GM12878 (cell line): ENCODE results near the gene ATP6V0A1. TPM values are rescaled to one million over a fixed set of nuclear protein-coding genes. Genes with fewer than 3 reads are reported as not detected.

Experiments used
- BMI1 ChIP-seq: fragments of 450-650 bp; IDR thresholded peaks from 2 replicates; pipeline ENCODE4 v1.6.1; 2016; ENCODE audit warnings: mild to moderate bottlenecking, moderate library complexity, borderline replicate concordance
- CREM ChIP-seq: IDR thresholded peaks from 2 replicates; pipeline ENCODE4 v1.6.1; 2014; ENCODE audit warnings: antibody characterized with exemption, low read depth
- CUX1 ChIP-seq: IDR thresholded peaks from 2 replicates; pipeline ENCODE4 v1.6.1; 2012; ENCODE audit warnings: improper control_type of control experiment, low read depth, low read length; ENCODE audit not compliant: insufficient replicate concordance
- ETV6 ChIP-seq, 2 experiments: fragments of 450-650 bp in 1 of 2; IDR thresholded peaks in 1 of 2; conservative IDR thresholded peaks in 1 of 2; 2 replicates each; pipeline ENCODE4 v1.6.1; 2014; ENCODE audit warnings: antibody characterized with exemption in 1 of 2, borderline replicate concordance in 1 of 2, low read depth in 1 of 2, mild to moderate bottlenecking in 1 of 2, moderate library complexity in 1 of 2
- IRF4 ChIP-seq: IDR thresholded peaks from 2 replicates; pipeline ENCODE4 v1.6.1; 2011; ENCODE audit warnings: low read depth, low read length
- IRF5 ChIP-seq: fragments of 450-650 bp; IDR thresholded peaks from 2 replicates; pipeline ENCODE4 v1.6.1; 2017; ENCODE audit warnings: borderline replicate concordance
- MEF2B ChIP-seq: fragments of 450-650 bp; IDR thresholded peaks from 2 replicates; pipeline ENCODE4 v1.6.1; 2018; ENCODE audit warnings: mild to moderate bottlenecking, moderate library complexity; ENCODE audit not compliant: partially characterized antibody, poor library complexity, severe bottlenecking
- NFYB ChIP-seq: IDR thresholded peaks from 2 replicates; pipeline ENCODE4 v1.6.1; 2011; ENCODE audit warnings: low read depth, mild to moderate bottlenecking, low read length, improper control_type of control experiment, moderate library complexity; ENCODE audit not compliant: insufficient read depth
- POLR2AphosphoS5 ChIP-seq: IDR thresholded peaks from 2 replicates; pipeline ENCODE4 v1.6.1; 2011; ENCODE audit warnings: mild to moderate bottlenecking, low read length, inconsistent platforms
- RBBP5 ChIP-seq: fragments of 200-600 bp; sonication (generic); conservative IDR thresholded peaks from 2 replicates; pipeline ENCODE4 v1.6.1; 2016
- RELA ChIP-seq: fragments of 450-650 bp; IDR thresholded peaks from 2 replicates; pipeline ENCODE4 v1.8.0; 2014; ENCODE audit warnings: borderline replicate concordance; ENCODE audit not compliant: partially characterized antibody
- RUNX3 ChIP-seq: IDR thresholded peaks from 2 replicates; pipeline ENCODE4 v1.6.1; 2012; ENCODE audit warnings: low read length, inconsistent platforms
- SUPT20H ChIP-seq: IDR thresholded peaks from 2 replicates; pipeline ENCODE4 v1.6.1; 2011; ENCODE audit warnings: low read depth, mild to moderate bottlenecking, low read length, moderate library complexity, borderline replicate concordance; ENCODE audit not compliant: control insufficient read depth
- TCF12 ChIP-seq: IDR thresholded peaks from 2 replicates; pipeline ENCODE4 v1.6.1; 2011; ENCODE audit warnings: low read depth, mild to moderate bottlenecking, low read length
- ZNF217 ChIP-seq: fragments of 450-650 bp; IDR thresholded peaks from 2 replicates; pipeline ENCODE4 v1.6.1; 2017; ENCODE audit warnings: antibody characterized with exemption, mild to moderate bottlenecking
- ZZZ3 ChIP-seq: IDR thresholded peaks from 2 replicates; pipeline ENCODE4 v1.6.1; 2011; ENCODE audit warnings: low read depth; ENCODE audit not compliant: control insufficient read depth, insufficient read length
- polyA plus RNA-seq, 11 experiments: library from polyadenylated mRNA; depleted of rRNA in 4 of 11; unstranded in 6 of 11; stranded (reverse) in 5 of 11; fragments of >200 nt; fragmentation: Nextera tagmentation in 4 of 11; fragmentation: Illumina TruSeq in 1 of 11; extraction: Ambion mirVana in 4 of 11; extraction: Trizol in 1 of 11; gene quantifications; 1 replicate in 1 of 11; 2 replicates in 10 of 11; pipeline versions ENCODE4 v1.2.1 to v1.2.3, GENCODE V29; 2011 to 2016; ENCODE audit warnings: inconsistent platforms in 2 of 11, missing spikeins in 2 of 11, low read depth in 1 of 11
- total RNA-seq, 4 experiments: library from RNA; depleted of rRNA in 3 of 4; stranded (reverse); fragments of >200 nt in 3 of 4; fragmentation: Illumina TruSeq in 1 of 4; extraction: Trizol in 1 of 4; gene quantifications; 2 replicates each; pipeline versions ENCODE4 v1.2.1 to v1.2.3, GENCODE V29; 2013 to 2021
- TF ChIP-seq, protein P1 (sequence below): IDR thresholded peaks from 2 replicates; pipeline ENCODE4 v1.6.1; 2011; ENCODE audit warnings: low read depth, low read length, improper control_type of control experiment, borderline replicate concordance
- TF ChIP-seq, protein P2 (sequence below): fragments of 450-650 bp; IDR thresholded peaks from 2 replicates; pipeline ENCODE4 v1.6.1; 2017; ENCODE audit warnings: mild to moderate bottlenecking, moderate library complexity

The ATP6V0A1 gene
- total and polyA plus RNA-seq, 10 of the 15 experiments (the other 5 are each of a cell fraction or from before 2014, with no cell fraction given), result 3.0 to 76.6 (median 30.9) TPM

DNA sequence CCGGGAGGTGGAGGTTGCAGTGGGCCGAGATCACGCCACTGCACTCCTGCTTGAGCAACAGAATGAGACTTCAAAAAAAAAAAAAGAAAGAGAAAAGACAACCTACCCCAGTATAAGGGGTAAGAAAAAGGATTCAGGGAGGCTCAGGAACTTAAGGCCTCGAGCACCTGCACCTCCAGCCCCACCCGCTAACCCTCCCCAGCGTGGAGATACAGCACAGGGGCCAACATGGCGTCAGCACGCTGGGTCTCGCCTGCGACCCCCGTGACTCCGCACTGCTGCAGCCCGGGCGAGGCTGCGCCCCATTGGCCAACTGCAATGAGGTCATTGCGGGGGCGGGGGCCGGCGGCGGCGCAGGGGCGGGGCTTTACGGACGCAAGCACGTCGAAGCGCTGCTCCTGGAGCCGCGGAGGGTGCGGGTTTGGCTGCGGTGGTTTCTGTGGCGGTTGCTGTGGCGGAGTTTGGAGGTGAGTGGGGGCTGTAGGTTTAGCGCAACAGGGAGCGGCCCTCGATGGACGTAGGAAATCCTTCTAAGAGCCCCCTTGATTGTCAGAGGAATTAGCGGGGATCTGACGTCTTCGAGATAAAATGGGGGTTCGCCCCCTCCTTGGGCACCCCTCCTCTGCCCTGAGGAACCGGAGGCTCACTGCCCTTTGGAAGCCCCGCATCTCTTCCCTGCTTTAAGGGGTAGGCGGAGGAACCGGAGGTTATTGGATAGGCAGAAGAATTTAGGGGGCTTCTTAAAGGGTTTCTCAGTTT lies at the start of gene ATP6V0A1 (continued):
- no peak for TF ChIP-seq CUX1
- no peak for TF ChIP-seq NFYB
- peak; percentile 33 for TF ChIP-seq MEF2B
- TF ChIP-seq RELA, result no peak
- TF ChIP-seq, protein P1, sequence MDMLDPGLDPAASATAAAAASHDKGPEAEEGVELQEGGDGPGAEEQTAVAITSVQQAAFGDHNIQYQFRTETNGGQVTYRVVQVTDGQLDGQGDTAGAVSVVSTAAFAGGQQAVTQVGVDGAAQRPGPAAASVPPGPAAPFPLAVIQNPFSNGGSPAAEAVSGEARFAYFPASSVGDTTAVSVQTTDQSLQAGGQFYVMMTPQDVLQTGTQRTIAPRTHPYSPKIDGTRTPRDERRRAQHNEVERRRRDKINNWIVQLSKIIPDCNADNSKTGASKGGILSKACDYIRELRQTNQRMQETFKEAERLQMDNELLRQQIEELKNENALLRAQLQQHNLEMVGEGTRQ, result no peak
- TF ChIP-seq IRF5, result peak; percentile 91
- peak; percentile 71 for TF ChIP-seq POLR2AphosphoS5
- no peak for TF ChIP-seq ETV6 (conservative IDR thresholded peaks at IDR 0.05 in 1 of 2, IDR thresholded peaks at IDR 0.05 in 1 of 2; ENCODE audit: borderline replicate concordance in 1 of 2, low read depth in 1 of 2)
- TF ChIP-seq ZNF217, result no peak
- TF ChIP-seq IRF4, result no peak
- TF ChIP-seq, protein P2, sequence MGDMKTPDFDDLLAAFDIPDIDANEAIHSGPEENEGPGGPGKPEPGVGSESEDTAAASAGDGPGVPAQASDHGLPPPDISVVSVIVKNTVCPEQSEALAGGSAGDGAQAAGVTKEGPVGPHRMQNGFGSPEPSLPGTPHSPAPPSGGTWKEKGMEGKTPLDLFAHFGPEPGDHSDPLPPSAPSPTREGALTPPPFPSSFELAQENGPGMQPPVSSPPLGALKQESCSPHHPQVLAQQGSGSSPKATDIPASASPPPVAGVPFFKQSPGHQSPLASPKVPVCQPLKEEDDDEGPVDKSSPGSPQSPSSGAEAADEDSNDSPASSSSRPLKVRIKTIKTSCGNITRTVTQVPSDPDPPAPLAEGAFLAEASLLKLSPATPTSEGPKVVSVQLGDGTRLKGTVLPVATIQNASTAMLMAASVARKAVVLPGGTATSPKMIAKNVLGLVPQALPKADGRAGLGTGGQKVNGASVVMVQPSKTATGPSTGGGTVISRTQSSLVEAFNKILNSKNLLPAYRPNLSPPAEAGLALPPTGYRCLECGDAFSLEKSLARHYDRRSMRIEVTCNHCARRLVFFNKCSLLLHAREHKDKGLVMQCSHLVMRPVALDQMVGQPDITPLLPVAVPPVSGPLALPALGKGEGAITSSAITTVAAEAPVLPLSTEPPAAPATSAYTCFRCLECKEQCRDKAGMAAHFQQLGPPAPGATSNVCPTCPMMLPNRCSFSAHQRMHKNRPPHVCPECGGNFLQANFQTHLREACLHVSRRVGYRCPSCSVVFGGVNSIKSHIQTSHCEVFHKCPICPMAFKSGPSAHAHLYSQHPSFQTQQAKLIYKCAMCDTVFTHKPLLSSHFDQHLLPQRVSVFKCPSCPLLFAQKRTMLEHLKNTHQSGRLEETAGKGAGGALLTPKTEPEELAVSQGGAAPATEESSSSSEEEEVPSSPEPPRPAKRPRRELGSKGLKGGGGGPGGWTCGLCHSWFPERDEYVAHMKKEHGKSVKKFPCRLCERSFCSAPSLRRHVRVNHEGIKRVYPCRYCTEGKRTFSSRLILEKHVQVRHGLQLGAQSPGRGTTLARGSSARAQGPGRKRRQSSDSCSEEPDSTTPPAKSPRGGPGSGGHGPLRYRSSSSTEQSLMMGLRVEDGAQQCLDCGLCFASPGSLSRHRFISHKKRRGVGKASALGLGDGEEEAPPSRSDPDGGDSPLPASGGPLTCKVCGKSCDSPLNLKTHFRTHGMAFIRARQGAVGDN, result peak; percentile 81; the same call in 1 of the 2 replicates
- TF ChIP-seq RBBP5, result no peak
- TF ChIP-seq SUPT20H, result no peak
- TF ChIP-seq TCF12, result no peak
- TF ChIP-seq CREM, result no peak
- peak; percentile 90 for TF ChIP-seq RUNX3
- no peak for TF ChIP-seq ZZZ3
- no peak for TF ChIP-seq BMI1
